Liver (tissue), 9 donors: ENCODE results near the gene ABAT. TPM values are rescaled to one million over a fixed set of nuclear protein-coding genes. Genes with fewer than 3 reads are reported as not detected.

Source experiments
- DNase-seq: peaks from one replicate; pipeline ENCODE4 v3.0.0-alpha.2; 2017; ENCODE audit warnings: low spot score
- H3K27ac ChIP-seq, 2 donors: one replicate each; pipeline ENCODE4 v1.7.0; 2013; ENCODE audit warnings: inconsistent platforms in 2 of 2, low read length in 2 of 2, control low read depth in 1 of 2, low read depth in 1 of 2, mild to moderate bottlenecking in 1 of 2
- H3K27me3 ChIP-seq, 4 donors: one replicate each; pipeline versions ENCODE4 v1.6.1 to v1.7.0; 2013; ENCODE audit warnings: low read length in 3 of 4, inconsistent platforms in 1 of 4, mild to moderate bottlenecking in 1 of 4, moderate library complexity in 1 of 4; ENCODE audit not compliant: control insufficient read depth in 4 of 4, insufficient read depth in 4 of 4
- H3K36me3 ChIP-seq, 4 donors: one replicate each; pipeline versions ENCODE4 v1.6.1 to v1.7.0; 2013; ENCODE audit warnings: low read length in 3 of 4, mild to moderate bottlenecking in 3 of 4, low read depth in 1 of 4, moderate library complexity in 1 of 4; ENCODE audit not compliant: control insufficient read depth in 4 of 4, insufficient read depth in 3 of 4
- H3K4me1 ChIP-seq, 4 donors: one replicate each; pipeline versions ENCODE4 v1.6.1 to v1.7.0; 2013; ENCODE audit warnings: low read length in 3 of 4, mild to moderate bottlenecking in 3 of 4, moderate library complexity in 1 of 4; ENCODE audit not compliant: control insufficient read depth in 4 of 4, insufficient read depth in 4 of 4
- H3K4me3 ChIP-seq, 3 donors: one replicate each; pipeline versions ENCODE4 v1.6.1 to v1.7.0; 2013; ENCODE audit warnings: low read length in 3 of 3, control low read depth in 1 of 3, low read depth in 1 of 3, mild to moderate bottlenecking in 1 of 3
- H3K9ac ChIP-seq, 2 donors: one replicate each; pipeline ENCODE4 v1.7.0; 2013; ENCODE audit warnings: low read length in 2 of 2, mild to moderate bottlenecking in 2 of 2, moderate library complexity in 2 of 2, control low read depth in 1 of 2, low read depth in 1 of 2
- H3K9me3 ChIP-seq, 4 donors: one replicate each; pipeline versions ENCODE4 v1.6.1 to v1.7.0; 2013; ENCODE audit warnings: low read length in 3 of 4; ENCODE audit not compliant: control insufficient read depth in 4 of 4
- EGR1 ChIP-seq, 2 donors: IDR thresholded peaks; 2 replicates each; pipeline ENCODE4 v1.6.1; 2016 to 2018; ENCODE audit warnings: antibody characterized with exemption in 2 of 2, low read depth in 2 of 2
- FOXA2 ChIP-seq: IDR thresholded peaks from 2 replicates; pipeline ENCODE4 v1.6.1; 2016; ENCODE audit warnings: antibody characterized with exemption
- GABPA ChIP-seq, 2 donors: IDR thresholded peaks in 1 of 2; conservative IDR thresholded peaks in 1 of 2; 2 replicates each; pipeline ENCODE4 v1.6.1; 2016; ENCODE audit warnings: antibody characterized with exemption in 2 of 2, mild to moderate bottlenecking in 1 of 2, moderate library complexity in 1 of 2
- HNF4A ChIP-seq, 2 donors: conservative IDR thresholded peaks; 2 replicates each; pipeline ENCODE4 v1.6.1; 2016; ENCODE audit warnings: antibody characterized with exemption in 2 of 2, mild to moderate bottlenecking in 2 of 2
- HNF4G ChIP-seq: IDR thresholded peaks from 2 replicates; pipeline ENCODE4 v1.6.1; 2016; ENCODE audit warnings: antibody characterized with exemption
- NR2F2 ChIP-seq: IDR thresholded peaks from 2 replicates; pipeline ENCODE4 v1.6.1; 2016; ENCODE audit warnings: antibody characterized with exemption
- RAD21 ChIP-seq, 2 donors: IDR thresholded peaks; 2 replicates each; pipeline ENCODE4 v1.6.1; 2016; ENCODE audit warnings: antibody characterized with exemption in 2 of 2, mild to moderate bottlenecking in 2 of 2
- RXRA ChIP-seq, 2 donors: IDR thresholded peaks; 2 replicates each; pipeline ENCODE4 v1.6.1; 2017 to 2018; ENCODE audit warnings: antibody characterized with exemption in 2 of 2, mild to moderate bottlenecking in 1 of 2
- SP1 ChIP-seq: IDR thresholded peaks from 2 replicates; pipeline ENCODE4 v1.6.1; 2018; ENCODE audit warnings: antibody characterized with exemption, mild to moderate bottlenecking
- TAF1 ChIP-seq: conservative IDR thresholded peaks from 2 replicates; pipeline ENCODE4 v1.6.1; 2016; ENCODE audit warnings: antibody characterized with exemption, mild to moderate bottlenecking
- YY1 ChIP-seq: IDR thresholded peaks from 2 replicates; pipeline ENCODE4 v1.6.1; 2016; ENCODE audit warnings: antibody characterized with exemption, mild to moderate bottlenecking
- WGBS: extraction: QIAGEN DNeasy Blood & Tissue Kit; methylation state at CpG from one replicate; pipeline ENCODE4 v1.1.7; 2013; 5-methylcytosine and 5-hydroxymethylcytosine counted together
- polyA plus RNA-seq, 2 donors: library from polyadenylated mRNA; stranded (reverse) in 1 of 2; unstranded in 1 of 2; fragments of 200-250 nt in 1 of 2; fragments of >200 nt in 1 of 2; fragmentation: Nextera tagmentation in 1 of 2; extraction: Ambion mirVana in 1 of 2; gene quantifications; one replicate each; pipeline versions ENCODE4 v1.2.1 to v1.2.3, GENCODE V29; 2013 to 2015
- total RNA-seq, 2 donors: library from RNA; depleted of rRNA; stranded (reverse); fragments of >200 nt; gene quantifications; one replicate each; pipeline ENCODE4 v1.2.3, GENCODE V29; 2014
- TF ChIP-seq, protein P1 (sequence below): IDR thresholded peaks from 2 replicates; pipeline ENCODE4 v1.6.1; 2016; ENCODE audit warnings: antibody characterized with exemption
- TF ChIP-seq, protein P2 (sequence below): IDR thresholded peaks from 2 replicates; pipeline ENCODE4 v1.6.1; 2016; ENCODE audit warnings: antibody characterized with exemption
- TF ChIP-seq, protein P3 (sequence below): fragments of 150-350 bp; IDR thresholded peaks from 2 replicates; pipeline ENCODE4 v1.5.1; 2017; ENCODE audit warnings: improper control_type of control experiment, low read depth, low read length; ENCODE audit not compliant: missing input control
- donor health status: healthy.
- donor health status: healthy.
- donor health status: healthy.
- donor health status: healthy.
- donor health status: healthy.

Gene ABAT
- total and polyA plus RNA-seq, 4 donors, result 52.4 to 205 (median 141) TPM

DNA sequence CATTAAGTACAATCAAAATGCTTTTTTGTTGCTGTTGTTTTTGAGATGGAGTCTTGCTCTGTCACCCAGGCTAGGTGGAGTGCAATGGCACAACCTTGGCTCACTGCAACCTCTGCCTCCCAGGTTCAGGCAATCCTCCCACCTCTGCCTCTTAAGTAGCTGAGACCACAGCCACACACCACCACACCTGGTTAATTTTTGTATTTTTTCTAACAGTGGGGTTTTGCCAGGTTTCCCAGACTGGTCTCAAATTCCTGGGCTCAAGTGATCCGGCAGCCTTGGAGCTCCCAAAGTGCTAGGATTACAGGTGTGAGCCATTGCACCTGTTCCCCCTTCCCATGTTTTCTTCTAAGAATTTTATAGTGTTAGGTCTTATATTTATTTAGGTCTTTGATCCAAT is 4.9 kb upstream of the ABAT start:
- Histone ChIP-seq H3K27ac (no peak overlapping the region), H3K4me1 (peaks cover 0 to 8% (median 6%) of the 10 kb centered on the region in 4 donors), H3K9ac (no peak overlapping the region), H3K4me3 (no peak overlapping the region), H3K36me3 (peaks cover 0 to 8% (median 0%) of the 10 kb centered on the region in 4 donors), H3K9me3 (no peaks in the 10 kb centered on the region), H3K27me3 (no peaks in the 10 kb centered on the region)
- TF ChIP-seq NR2F2 (no peak), YY1 (no peak)
- WGBS, result 95% methylated on average over 1 of the region's 1 CpG
- DNase-seq, result no peak

DNA sequence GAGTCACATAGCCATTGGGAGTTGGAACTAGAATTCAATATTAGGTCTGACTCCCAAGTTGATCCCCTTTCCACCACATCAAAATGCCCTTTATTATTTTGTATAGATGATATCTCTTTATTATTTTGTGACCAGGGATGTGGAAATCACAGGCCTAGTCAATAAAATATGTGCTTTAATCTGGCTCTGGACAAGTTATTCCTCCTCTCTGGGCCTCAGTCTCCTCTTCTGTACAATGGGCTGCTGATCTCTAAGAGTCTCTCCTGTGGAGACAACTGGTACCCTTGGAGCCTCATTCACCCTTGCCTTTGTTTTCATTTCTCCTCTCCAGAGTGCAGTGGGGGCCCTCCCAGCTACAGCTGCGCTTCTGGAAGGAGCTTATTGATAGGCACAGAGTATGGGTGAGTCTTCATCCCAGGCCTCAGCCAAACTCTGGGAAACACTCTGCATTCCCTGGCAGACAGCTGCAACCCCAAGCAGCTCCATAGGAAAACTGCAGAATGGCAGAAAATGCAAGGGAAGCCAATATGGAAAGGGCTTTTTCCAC is 4.3 kb upstream of the ABAT start:
- Histone ChIP-seq H3K9ac (no peak overlapping the region), H3K27me3 (no peaks in the 10 kb centered on the region), H3K4me3 (no peak overlapping the region), H3K36me3 (peaks cover 0 to 5% (median 0%) of the 10 kb centered on the region in 4 donors), H3K4me1 (peaks cover 0 to 8% (median 7%) of the 10 kb centered on the region in 4 donors), H3K27ac (no peak overlapping the region), H3K9me3 (no peaks in the 10 kb centered on the region)
- no peak for DNase-seq
- WGBS, result 96% methylated on average over 1 of the region's 1 CpG
- no peak for TF ChIP-seq YY1
- TF ChIP-seq TAF1, result no peak
- no peak for TF ChIP-seq FOXA2
- no peak for TF ChIP-seq HNF4G
- no peak for TF ChIP-seq RAD21 (IDR thresholded peaks at IDR 0.05)
- no peak for TF ChIP-seq SP1
- TF ChIP-seq, protein P1, sequence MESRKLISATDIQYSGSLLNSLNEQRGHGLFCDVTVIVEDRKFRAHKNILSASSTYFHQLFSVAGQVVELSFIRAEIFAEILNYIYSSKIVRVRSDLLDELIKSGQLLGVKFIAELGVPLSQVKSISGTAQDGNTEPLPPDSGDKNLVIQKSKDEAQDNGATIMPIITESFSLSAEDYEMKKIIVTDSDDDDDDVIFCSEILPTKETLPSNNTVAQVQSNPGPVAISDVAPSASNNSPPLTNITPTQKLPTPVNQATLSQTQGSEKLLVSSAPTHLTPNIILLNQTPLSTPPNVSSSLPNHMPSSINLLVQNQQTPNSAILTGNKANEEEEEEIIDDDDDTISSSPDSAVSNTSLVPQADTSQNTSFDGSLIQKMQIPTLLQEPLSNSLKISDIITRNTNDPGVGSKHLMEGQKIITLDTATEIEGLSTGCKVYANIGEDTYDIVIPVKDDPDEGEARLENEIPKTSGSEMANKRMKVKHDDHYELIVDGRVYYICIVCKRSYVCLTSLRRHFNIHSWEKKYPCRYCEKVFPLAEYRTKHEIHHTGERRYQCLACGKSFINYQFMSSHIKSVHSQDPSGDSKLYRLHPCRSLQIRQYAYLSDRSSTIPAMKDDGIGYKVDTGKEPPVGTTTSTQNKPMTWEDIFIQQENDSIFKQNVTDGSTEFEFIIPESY, result no peak
- no peak for TF ChIP-seq EGR1 (IDR thresholded peaks at IDR 0.05; ENCODE audit: low read depth in 2 of 2)
- TF ChIP-seq, protein P2, sequence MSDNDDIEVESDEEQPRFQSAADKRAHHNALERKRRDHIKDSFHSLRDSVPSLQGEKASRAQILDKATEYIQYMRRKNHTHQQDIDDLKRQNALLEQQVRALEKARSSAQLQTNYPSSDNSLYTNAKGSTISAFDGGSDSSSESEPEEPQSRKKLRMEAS, result no peak
- no peak for TF ChIP-seq GABPA (IDR thresholded peaks at IDR 0.05 in 1 of 2, conservative IDR thresholded peaks at IDR 0.05 in 1 of 2)
- TF ChIP-seq HNF4A (conservative IDR thresholded peaks at IDR 0.05), result no peak
- no peak for TF ChIP-seq RXRA (IDR thresholded peaks at IDR 0.05)
- no peak for TF ChIP-seq NR2F2

DNA sequence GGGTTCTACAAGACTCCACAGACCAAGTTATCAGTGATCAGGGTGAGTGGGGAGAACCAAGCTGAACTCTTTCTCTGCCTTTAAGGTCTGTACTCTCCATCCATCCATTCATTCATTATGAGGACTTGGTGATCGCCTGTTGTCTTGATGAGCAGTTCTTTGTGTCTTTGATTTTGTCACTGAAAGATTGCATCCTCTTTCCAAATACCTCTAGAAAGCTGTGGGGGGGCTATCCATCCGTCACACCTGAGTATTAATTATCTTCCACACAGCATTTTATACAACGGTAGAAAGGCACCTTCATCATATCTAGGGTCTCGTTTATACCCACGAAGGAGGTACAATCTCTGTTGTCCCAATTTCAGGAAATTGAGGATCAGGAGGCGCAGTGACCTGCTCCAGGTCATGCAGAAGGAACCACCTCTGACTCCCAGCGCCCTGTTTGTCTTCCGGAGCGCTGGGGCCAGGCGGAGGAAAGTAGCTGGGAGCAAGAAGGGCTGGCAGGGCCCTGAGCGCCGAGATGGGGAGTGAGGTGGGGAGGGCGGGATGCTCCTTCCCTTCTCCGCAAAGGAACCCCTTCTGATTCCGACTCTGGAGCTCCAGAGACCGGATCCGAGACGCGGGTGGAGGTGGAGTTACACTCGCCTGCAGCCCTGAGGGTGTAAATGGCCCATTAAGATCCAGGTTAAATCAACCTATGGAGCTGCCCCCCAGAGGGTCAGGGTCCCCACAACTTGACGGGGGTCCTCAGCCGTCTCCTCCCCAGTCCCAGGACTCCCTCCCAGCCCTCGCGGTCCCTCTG is 605 bp upstream of the ABAT start:
- Histone ChIP-seq H3K27ac (peak overlapping the region; percentile 58 to 63), H3K4me1 (peaks cover 0 to 46% (median 40%) of the 10 kb centered on the region in 4 donors), H3K9me3 (no peaks in the 10 kb centered on the region), H3K27me3 (no peaks in the 10 kb centered on the region), H3K36me3 (peaks cover 0 to 2% (median 0%) of the 10 kb centered on the region in 4 donors), H3K4me3 (peak overlapping the region; percentile 73 to 90 (median 78)), H3K9ac (peak overlapping the region in 1 of 2 donors; percentile 78)
- TF ChIP-seq, protein P3, sequence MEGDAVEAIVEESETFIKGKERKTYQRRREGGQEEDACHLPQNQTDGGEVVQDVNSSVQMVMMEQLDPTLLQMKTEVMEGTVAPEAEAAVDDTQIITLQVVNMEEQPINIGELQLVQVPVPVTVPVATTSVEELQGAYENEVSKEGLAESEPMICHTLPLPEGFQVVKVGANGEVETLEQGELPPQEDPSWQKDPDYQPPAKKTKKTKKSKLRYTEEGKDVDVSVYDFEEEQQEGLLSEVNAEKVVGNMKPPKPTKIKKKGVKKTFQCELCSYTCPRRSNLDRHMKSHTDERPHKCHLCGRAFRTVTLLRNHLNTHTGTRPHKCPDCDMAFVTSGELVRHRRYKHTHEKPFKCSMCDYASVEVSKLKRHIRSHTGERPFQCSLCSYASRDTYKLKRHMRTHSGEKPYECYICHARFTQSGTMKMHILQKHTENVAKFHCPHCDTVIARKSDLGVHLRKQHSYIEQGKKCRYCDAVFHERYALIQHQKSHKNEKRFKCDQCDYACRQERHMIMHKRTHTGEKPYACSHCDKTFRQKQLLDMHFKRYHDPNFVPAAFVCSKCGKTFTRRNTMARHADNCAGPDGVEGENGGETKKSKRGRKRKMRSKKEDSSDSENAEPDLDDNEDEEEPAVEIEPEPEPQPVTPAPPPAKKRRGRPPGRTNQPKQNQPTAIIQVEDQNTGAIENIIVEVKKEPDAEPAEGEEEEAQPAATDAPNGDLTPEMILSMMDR, result no peak
- peak in 1 of 2 donors; percentile 8 for TF ChIP-seq RAD21 (IDR thresholded peaks at IDR 0.05)
- 9% methylated on average over 24 of the region's 24 CpGs for WGBS
- no peak for DNase-seq
